Ramos (cell line): ENCODE data around the gene KRT75.
"Not testable (repeated sequence)": the region's sequence is repeated elsewhere in the genome, so short reads cannot be mapped to it uniquely, and the experiment has no call there.

Experiments
- in situ Hi-C: fragments of 300-500 bp; cut with MboI; formaldehyde crosslinking; loops from one replicate; pipeline ENCODE4 v1.14.3; 2022; ENCODE audit warnings: low sequenced_read_pairs; ENCODE audit not compliant: unreplicated experiment

KRT75 gene

DNA sequence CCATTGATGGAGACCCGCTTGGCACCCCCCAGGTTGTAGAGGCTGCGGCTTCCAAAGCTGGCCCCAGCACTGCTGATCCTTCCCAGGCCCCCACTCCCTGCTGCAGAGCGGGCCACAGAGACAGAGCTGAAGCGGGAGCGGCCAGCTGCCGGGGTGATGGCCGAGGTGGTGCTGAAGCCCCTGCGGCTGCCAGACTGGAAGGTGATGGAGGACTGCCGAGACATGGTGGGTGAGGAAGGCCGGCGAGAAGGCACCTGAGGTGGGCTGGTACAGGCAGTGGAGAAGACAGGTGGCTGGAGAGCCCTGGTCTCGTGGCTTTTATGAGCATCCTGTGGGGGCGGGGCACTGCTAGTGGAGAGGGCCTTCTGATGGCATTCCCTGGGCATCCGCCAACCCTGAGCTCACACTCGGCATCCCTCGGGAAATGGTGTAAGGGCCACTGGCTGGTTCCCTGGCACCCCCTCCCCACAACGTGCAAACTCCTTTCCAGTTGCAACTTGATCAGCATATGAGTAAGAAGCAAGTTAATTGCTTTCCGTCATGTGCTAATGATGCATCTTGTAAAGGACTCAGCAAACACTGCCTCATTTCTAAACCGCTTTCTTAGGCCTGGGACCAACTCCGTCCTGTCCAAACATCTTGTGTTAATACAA, at the start of gene KRT75:
Gene KRT75, minus strand, starts transcription at position 291 of the 653 bp plus-strand sequence. Its CDS starts 67 bp downstream, at position 224.
- in situ Hi-C loops: no loop called here

DNA sequence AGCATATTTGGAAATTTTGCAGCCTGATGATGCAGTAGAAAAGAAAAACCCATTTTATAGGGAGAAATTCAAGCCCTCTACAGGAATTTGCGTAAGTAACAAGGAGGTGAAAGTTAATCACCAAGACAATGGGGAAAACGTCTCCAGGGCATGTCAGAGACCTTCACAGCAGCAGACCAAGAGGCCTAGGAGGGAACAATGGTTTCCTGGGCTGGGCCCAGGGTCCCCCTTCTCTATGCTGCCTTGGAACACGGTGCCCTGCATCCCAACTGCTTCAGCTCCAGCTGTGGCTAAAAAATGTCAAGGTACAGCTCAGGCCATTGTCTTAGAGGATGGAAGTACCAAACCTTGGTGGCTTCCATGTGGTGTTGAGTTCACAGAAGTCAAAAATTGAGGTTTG, 45.9 kb upstream of the KRT75 start:
- in situ Hi-C loops: no loop called here

DNA sequence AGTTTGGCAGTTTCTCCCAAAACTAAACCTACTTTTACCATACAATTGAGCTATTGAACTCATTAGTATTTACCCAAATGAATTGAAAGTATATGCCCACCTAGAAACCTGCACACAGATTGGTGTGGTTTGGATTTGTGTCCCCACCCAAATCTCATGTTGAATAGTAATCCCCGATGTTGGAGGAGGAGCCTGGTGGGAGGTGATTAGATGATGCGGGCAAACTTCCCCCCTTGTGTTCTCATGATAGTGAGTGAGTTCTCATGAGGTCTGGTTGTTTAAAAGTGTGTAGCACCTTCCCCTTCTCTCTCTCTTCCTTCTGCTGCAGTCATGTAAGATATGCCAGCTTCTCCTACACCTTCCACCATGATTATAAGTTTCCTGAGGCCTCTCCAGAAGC, 43.5 kb upstream of the KRT75 start:
- in situ Hi-C loops: no loop called here

DNA sequence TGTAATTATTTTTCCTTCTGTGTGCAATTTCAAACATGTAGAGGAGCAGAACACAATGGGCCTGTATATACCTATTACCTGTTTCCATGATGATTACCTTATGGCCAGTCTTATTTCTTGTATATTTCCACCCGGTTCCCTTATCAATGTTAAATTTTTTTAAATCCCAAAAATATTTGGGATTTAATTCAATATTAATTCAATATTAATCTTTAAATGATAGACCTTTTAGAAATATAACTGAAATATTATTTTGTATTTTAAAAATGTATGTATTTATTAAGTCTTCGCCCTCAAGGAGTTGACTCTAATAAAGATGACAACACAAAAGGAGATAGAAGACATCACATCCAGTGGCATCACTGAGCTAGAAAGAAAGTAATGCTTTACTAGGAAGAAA, 40.0 kb upstream of the KRT75 start:
- in situ Hi-C loops: no loop called here

DNA sequence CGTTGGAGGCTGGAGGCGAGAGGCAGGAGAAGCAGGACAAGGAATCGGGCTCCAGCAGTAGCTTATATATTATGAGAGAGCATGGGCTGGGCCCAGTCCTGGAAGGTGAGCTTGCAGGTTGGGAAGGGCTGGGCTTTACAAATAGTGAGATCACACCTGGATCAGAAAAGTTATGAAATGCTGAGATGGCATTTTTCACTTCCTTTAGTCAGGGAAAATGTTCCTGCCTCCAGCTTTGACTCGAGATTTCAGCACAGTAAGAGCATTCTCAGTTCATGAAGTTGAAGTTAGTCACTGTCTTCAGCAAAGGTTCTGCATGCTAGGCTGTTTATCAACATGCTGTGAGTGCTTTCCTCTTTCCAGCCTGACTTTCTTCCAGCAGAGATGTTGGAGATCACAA, 39.6 kb upstream of the KRT75 start, which contains the start of gene KRT6C:
Gene KRT6C, minus strand, starts transcription at position 38 of the 400 bp plus-strand sequence. CDS start 68 bp downstream, outside the sequence.
- in situ Hi-C loops: no loop called here

DNA sequence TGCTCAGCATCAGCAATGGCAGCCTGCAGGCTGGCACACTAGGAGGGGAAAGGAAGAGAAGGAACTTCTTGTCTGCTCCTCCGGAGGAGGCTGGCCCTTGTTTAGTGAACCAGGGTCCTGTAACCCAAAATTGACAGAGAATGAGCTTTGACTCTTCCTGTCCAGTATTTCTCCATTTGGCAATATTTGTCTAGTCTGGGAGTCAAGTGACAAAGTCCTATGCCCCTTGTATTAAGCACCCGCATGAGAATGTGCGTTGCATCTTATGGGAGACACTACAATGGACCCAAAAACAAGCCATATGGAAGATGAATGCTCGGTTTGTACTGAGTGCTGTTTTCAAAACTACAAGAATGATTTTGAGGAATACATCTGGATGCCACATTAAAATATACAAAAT, 35.7 kb upstream of the KRT75 start:
- in situ Hi-C loops: no loop called here

DNA sequence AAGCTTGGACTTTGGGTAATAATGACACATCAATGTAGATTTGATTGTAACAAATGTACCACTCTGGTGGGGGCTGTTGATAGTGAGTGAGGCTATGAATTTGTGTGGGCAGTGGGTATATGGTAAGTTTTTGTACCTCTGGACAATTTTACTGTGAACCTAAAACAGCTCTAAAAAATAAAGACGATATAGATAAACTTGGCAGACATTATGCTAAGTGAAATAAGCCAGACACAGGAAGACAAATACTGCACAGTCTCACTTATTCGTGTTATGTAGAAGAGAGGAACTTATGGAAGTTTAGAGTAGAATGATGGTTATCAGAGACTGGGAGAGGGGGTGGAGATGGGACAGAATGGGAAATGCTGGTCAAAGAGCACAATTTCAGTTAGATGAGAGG, 30.7 kb upstream of the KRT75 start:
- in situ Hi-C loops: no loop called here

DNA sequence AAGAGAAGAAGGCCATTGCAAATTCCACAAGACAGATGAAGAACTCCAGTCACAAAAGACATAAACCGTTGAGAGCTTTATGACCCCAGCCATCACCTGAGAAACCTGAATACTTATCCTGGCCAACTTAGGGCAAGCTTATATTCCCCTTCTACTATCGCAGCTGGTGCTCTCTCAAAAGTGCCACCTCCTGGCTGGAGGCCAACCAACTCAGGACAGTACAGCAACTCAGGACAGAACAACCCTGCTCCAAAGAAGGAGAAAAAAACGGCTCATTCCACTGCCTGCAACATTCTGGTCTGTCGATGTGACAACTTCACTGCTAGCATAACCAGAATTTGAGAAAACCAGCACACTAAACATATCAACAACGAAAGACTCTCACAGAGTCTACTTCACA, 27.5 kb upstream of the KRT75 start:
- in situ Hi-C loops: no loop called here

DNA sequence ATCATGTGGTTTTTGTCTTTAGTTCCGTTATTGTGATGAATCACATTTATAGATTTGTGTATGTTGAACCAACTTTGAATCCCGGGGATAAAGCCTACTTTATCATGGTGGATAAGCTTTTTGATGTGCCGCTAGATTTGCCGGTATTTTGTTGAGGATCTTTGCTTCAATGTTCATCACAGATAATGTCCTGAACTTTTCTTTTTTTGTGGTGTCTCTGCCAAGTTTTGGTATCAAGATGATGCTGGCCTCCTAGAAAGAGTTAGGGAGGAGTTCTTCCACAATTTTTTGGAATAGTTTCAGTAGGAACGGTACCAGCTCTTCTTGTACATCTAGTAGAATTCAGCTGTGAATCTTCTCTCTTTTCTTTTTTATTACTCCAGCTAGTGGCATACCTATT, 24.7 kb upstream of the KRT75 start:
- in situ Hi-C loops: no loop called here

DNA sequence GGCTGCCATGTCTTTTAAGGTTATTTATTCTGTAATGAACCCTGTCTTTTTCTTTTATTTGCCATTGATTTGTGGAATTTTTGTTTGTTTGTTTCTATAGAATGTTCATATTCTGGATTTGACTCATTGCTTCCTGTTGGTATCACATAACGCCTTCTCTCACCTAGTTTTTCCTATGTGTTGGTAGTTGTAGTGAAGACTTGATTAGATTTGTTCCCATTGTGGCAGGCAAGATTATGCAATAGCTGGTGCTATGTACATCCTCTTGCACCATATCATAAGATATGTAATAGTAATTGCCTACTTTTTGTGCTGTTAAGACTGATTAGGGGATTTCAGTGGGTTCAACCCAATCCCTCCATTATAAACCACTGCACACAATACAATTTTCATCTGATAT, 21.6 kb upstream of the KRT75 start:
- in situ Hi-C loops: no loop called here

DNA sequence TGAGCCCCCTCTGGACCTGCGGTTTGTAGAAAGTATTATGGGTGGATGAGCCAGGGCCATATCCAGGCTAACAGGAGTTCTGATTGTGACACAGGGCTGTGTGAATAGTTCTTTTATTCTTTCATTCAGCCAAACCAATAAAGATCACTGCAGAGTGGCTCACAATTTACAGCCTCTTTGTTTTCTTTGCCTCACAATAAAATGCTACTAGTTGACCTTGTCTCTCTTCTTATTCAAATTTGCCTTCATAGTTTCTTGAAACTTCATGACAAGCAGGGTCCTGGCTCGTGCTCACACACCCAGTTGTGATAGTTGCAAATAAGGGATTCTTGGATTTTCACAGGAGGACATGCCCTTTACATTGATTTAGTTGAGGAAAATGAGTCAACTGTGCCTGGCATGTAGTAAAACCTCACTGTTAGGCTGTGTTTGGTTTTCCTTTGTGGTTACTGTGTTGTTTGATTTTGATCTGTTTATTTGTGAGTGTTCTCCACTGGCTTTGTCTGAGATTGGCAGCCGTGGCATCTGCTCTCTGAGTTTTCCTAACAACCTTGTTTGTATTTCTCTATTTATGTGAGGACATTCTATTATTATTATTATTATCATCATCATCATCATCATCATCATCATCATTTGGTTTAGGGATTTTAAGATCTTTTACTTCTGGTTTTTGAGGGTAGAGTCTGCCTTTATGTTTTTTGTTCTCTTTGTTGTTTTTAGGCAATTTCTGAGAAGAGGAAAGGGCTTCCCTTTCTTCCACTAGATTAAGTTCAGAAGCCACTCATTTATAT, 20.4 kb upstream of the KRT75 start:
- in situ Hi-C loops: no loop called here

DNA sequence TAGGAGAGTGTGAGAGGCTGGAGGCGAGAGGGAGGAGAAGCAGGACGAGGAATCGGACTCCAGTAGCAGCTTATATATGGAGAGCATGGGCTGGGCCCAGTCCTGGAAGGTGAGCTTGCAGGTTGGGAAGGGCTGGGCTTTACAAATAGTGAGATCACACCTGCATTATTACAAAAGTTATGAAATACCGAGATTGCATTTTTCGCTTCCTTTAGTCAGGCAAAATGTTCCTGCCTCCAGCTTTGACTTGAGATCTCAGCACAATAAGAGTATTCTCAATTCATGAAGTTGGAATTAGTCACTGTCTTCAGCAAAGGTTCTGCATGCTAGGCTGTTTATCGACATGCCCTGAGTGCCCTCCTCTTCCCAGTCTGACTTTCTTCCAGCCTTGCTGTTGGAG, 17.9 kb upstream of the KRT75 start, which contains the start of gene KRT6B:
Gene KRT6B, minus strand, starts transcription at position 46 of the 400 bp plus-strand sequence. CDS start 68 bp downstream, outside the sequence.
- in situ Hi-C loops: no loop called here

DNA sequence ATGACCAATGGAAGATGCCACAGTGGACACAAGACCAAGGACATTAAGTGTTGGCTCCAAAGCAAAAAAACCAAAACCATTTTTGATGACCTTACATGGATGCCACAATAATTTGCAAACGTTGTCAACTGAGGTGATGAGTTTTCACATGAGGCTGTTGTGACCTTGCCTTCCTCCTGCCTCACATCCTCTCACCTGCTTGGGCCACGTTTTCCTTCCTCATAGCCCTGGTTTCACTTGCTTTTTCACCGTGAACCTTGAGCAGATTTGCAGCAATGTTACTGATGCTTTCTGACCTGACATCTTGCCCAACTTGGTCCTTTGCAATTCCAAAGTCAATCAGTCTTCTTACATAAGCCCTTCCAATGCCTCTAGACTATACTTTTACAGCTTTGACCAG, 14.1 kb upstream of the KRT75 start:
- in situ Hi-C loops: no loop called here

DNA sequence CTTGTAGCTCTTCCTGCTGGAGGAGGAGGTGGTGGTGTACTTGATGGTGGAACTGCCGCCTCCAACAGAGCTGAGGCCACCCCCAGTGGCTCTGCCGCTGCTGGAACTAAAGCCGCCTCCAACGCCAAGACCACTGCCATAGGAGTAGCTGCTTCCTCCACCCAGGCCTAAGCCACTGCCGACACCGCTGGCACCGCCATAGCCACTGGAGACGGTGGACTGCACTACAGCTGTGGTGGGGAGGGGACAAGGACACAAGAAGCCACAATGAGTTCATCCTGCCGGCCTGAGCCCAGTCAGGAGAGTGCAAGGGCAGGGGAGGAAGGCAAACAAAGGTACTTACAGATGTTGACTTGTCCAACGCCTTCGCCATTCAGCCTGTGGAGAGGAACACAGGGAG, 13.0 kb upstream of the KRT75 start:
- in situ Hi-C loops: not testable (repeated sequence)

DNA sequence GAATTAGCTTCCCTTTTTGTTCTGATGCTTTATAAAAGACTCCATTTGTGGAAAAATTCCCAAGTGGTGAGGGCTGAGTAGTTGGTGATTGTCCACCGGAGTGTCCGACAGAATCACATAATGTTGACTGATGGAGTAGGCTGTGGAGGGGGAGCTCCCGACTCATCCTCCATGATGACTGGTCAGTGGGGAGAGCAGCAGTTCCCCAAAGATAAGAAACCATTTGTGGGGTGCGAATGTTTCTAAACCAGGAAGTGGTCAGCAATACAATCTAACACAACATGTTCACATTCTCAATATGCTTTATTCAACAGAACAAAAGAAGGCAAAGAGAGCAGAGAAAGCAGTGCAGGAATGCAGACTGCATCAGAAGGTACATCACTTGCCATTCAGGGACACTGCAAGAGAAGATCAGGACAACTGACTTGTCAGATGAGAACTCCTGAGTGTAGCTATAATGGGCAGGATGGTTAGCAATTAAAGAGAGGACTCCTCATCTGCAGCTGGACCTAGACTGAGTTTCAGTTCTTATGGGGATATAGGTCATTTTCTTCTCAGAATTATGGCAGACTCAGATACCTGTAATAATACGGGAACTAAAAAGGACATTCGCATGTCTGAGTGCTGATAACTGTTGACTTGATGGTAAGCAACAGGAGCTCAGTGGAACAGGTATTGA, 12.3 kb upstream of the KRT75 start:
- in situ Hi-C loops: no loop called here

DNA sequence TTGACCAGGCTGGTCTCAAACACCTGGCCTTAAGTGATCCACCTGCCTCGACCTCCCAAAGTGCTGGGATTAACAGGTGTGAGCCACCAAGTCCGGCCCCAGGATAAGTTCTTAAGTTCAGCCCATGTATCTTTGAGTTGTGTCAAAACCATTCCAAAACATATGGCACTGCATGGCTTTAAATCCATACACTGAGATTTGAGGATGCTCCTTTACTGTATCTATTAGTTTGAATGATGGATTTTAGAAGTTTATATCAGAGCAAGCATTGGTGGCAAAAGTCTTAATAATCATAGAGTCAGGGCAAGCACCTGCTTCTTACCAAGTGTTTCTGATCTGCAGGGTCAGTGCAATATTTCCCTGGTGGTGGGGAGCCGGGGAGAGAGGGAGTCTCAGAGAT, 11.7 kb upstream of the KRT75 start:
- in situ Hi-C loops: no loop called here

DNA sequence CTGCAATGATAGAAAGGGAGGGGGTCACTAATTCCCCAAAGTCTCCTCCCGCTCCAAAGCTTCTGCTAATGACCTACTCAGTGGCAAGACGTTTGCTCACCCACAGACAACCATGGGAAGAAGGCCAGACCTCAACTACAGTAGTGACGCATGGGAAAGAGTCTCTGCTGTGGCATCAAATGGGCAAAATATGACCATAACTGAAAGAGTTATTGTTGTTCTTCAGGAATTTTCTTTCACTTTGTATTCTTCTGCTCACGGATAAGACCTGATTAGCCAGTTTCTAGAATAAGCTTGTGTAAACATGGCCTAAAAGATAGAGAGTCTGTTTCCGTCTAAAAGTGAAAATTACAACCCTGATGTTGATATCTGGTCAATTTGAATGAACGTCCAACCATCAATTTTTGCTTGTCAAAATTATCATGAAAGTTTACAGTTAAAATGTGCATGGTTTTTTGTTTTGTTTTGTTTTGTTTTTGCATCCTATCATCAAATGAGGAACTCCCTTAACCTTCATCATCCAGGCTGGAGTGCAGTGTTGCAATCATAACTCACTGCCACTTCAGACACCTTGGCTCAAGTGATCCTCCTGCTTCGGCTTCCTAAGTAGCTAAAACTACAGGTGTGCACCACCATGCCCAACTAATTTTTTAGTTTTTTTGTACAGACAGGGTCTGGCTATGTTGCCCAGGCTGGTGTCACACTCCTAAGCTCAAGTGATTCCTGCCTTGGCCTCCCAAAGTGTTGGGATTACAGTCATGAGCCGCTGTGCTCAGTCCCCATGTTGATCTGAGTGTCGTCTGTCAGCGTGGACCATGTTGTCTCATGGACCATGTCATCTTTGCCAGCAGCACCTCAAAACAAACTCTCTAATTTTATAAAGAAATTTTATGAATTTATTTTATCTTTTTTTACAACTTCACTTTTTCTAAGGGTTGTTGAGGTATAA, 10.8 kb upstream of the KRT75 start:
- in situ Hi-C loops: no loop called here

DNA sequence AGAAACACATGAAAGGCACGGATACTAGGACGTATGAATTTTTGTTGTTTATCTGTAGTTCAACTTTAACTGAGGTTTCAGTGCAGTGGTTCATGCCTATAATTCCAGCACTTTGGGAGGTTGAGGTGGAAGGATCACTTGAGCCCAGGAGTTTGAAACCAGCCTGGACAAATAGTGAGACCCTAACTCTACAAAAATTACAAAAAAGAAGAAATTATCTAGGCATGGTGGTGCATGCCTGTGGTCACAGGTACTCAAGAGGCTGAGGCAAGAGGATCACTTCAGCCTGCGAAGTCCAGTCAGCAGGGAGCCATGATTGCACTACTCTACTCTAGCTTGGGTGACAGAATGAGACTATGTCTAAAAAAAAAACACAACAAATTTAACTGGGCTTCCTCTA, 9.8 kb upstream of the KRT75 start:
- in situ Hi-C loops: no loop called here

DNA sequence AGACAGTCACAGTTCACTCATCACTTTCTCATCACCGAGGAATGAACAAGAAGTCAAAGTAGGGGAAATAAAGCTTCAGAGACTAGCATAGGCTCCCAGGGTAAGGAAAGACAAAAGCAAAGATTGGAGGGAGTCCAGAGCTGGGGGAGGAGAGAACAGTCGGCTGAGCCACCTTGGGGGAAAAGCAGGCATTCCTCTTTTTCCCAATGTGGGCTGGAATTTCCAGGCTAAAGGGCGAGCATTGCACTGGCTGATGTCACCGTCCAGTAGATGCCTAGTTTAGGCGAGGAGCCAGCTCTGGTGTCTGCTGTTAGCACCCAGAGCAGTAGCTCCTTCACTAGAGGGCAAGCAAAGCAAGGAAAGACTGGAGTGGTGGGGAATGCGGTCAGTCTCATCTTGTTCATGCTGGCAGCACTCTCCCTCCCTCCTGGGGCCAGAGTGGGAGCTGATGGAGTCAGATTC, 8.5 kb upstream of the KRT75 start:
- in situ Hi-C loops: no loop called here

DNA sequence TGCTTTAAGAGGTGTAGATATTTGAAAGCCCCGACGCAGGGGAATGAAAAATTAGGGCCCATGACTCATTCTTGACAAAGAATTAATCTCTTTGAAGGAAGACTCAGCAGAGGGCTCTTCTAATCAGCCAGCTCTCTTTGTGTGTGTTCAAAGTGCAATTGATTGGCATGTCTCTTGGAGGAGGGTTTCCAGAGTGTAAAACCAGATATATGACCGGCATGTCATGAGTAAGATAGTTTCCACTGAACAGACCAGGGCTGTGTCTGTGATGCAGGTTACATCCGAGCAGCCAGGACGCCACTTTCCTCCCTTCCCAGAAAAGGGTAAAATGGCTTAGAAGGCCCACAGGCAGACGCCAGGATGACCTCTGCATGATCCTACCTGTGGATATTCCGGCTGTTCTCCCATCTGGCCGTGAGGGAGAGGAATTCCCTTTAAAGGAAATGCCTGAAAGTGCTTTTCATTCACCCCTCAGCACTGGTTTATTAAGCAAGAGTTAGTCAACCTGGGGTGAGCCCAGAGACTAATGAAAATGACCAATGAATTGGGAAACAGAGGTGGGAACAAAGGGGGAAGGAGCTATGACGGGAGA, 7.2 kb upstream of the KRT75 start:
- in situ Hi-C loops: no loop called here
